OCI-LY1 (cell line): ENCODE measurements around the gene RHPN2.
"Not testable (repeated sequence)": the region's sequence is repeated elsewhere in the genome, so short reads cannot be mapped to it uniquely, and the experiment has no call there.

Experiments used
- H2AFZ ChIP-seq: fragments of 200-600 bp; sonication (generic), shearing (Covaris generic); 2 replicates; pipeline ENCODE4 v1.6.0; 2014; ENCODE audit warnings: antibody characterized with exemption, mild to moderate bottlenecking, low read length
- H3F3A ChIP-seq: fragments of 200-600 bp; sonication (generic), shearing (Covaris generic); 2 replicates; pipeline ENCODE4 v1.6.0; 2014; ENCODE audit warnings: mild to moderate bottlenecking, antibody characterized with exemption, low read length, moderate library complexity; ENCODE audit not compliant: insufficient read depth
- H3K27ac ChIP-seq: fragments of 200-600 bp; sonication (generic); 2 replicates; pipeline ENCODE4 v1.5.1; 2014; ENCODE audit warnings: low read length, mixed run types, mild to moderate bottlenecking, low read depth; ENCODE audit not compliant: poor library complexity, severe bottlenecking
- H3K27me3 ChIP-seq: fragments of 200-600 bp; sonication (generic); 2 replicates; pipeline ENCODE4 v1.6.0; 2014; ENCODE audit warnings: antibody characterized with exemption, mild to moderate bottlenecking, low read length, moderate library complexity; ENCODE audit not compliant: insufficient read depth
- H3K36me3 ChIP-seq: fragments of 200-600 bp; sonication (generic); 2 replicates; pipeline ENCODE4 v1.6.1; 2014; ENCODE audit warnings: mild to moderate bottlenecking, antibody characterized with exemption, low read length, moderate library complexity, mixed read lengths; ENCODE audit not compliant: insufficient read depth
- H3K4me1 ChIP-seq: fragments of 200-600 bp; sonication (generic); 2 replicates; pipeline ENCODE4 v1.5.1; 2014; ENCODE audit warnings: mild to moderate bottlenecking, low read length, moderate library complexity; ENCODE audit not compliant: insufficient read depth, severe bottlenecking
- H3K4me2 ChIP-seq: fragments of 200-600 bp; sonication (generic), shearing (Covaris generic); 2 replicates; pipeline ENCODE4 v1.6.1; 2014; ENCODE audit warnings: low read length
- H3K4me3 ChIP-seq: fragments of 200-600 bp; sonication (generic); 2 replicates; pipeline ENCODE4 v1.5.1; 2014; ENCODE audit warnings: low read length, low read depth, mild to moderate bottlenecking, mixed read lengths; ENCODE audit not compliant: poor library complexity, severe bottlenecking
- H3K79me2 ChIP-seq: fragments of 200-600 bp; shearing (Covaris generic); 2 replicates; pipeline ENCODE4 v1.6.1; 2016; ENCODE audit warnings: mixed run types, low read length, mixed read lengths; ENCODE audit not compliant: insufficient read depth
- H3K9ac ChIP-seq: fragments of 200-600 bp; sonication (generic), shearing (Covaris generic); 2 replicates; pipeline ENCODE4 v1.6.1; 2014; ENCODE audit warnings: mild to moderate bottlenecking, low read length, mixed read lengths
- H3K9me2 ChIP-seq: fragments of 200-600 bp; sonication (generic), shearing (Covaris generic); 2 replicates; pipeline ENCODE4 v1.6.1; 2014; ENCODE audit warnings: low read depth, mild to moderate bottlenecking, low read length, mixed read lengths
- H3K9me3 ChIP-seq: fragments of 200-600 bp; shearing (Covaris generic); 2 replicates; pipeline ENCODE4 v1.6.1; 2014; ENCODE audit warnings: low read length, mixed read lengths
- H4K20me1 ChIP-seq: fragments of 200-600 bp; sonication (generic), shearing (Covaris generic); 2 replicates; pipeline ENCODE4 v1.6.0; 2016; ENCODE audit warnings: mild to moderate bottlenecking, low read length; ENCODE audit not compliant: insufficient read depth
- EZH2 ChIP-seq: fragments of 200-600 bp; sonication (generic), shearing (Covaris generic); IDR thresholded peaks from 2 replicates; pipeline ENCODE4 v1.8.0; 2017; ENCODE audit warnings: borderline replicate concordance, mixed run types, mild to moderate bottlenecking, antibody characterized with exemption, low read length, moderate library complexity, mixed read lengths
- TF ChIP-seq, protein P1 (sequence below): fragments of 200-600 bp; sonication (generic), shearing (Covaris generic); IDR thresholded peaks from 2 replicates; pipeline ENCODE4 v1.5.1; 2017; ENCODE audit warnings: mild to moderate bottlenecking, antibody characterized with exemption, low read length, moderate library complexity, mixed read lengths

Gene RHPN2

DNA sequence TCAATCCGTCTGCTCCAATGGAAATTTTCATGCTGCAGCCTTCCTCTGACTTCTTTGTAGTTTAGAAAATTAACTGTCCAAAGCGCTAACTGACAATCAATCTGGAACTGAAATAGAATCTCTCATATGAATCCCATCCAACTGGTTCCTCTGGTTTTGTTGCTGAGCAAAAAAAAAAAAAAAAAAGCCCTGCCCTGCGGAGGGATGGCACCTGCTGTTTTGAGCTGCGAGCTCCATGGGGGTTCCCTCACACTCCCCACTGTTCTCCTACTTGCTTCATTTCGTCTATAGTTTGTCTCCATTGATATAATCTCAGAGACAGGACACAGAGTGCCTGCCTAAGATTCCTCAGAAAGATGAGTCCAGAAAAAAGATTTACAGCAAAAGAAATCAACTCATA lies 59.2 kb downstream of the RHPN2 start:
- Histone ChIP-seq H3K4me2 (no peak overlapping the region), H3K9ac (no peak overlapping the region), H3K9me3 (no peaks in the 10 kb centered on the region), H3K9me2 (no peaks in the 10 kb centered on the region), H2AFZ (no peak overlapping the region), H3F3A (no peaks in the 10 kb centered on the region), H3K4me1 (peaks cover 3% of the 10 kb centered on the region), H4K20me1 (no peaks in the 10 kb centered on the region), H3K27me3 (no peaks in the 10 kb centered on the region), H3K4me3 (no peak overlapping the region), H3K79me2 (no peaks in the 10 kb centered on the region), H3K27ac (no peak overlapping the region), H3K36me3 (0 out of 2 replicates have a peak, but pooled peaks cover 3% of the 10 kb centered on the region)
- TF ChIP-seq, protein P1, sequence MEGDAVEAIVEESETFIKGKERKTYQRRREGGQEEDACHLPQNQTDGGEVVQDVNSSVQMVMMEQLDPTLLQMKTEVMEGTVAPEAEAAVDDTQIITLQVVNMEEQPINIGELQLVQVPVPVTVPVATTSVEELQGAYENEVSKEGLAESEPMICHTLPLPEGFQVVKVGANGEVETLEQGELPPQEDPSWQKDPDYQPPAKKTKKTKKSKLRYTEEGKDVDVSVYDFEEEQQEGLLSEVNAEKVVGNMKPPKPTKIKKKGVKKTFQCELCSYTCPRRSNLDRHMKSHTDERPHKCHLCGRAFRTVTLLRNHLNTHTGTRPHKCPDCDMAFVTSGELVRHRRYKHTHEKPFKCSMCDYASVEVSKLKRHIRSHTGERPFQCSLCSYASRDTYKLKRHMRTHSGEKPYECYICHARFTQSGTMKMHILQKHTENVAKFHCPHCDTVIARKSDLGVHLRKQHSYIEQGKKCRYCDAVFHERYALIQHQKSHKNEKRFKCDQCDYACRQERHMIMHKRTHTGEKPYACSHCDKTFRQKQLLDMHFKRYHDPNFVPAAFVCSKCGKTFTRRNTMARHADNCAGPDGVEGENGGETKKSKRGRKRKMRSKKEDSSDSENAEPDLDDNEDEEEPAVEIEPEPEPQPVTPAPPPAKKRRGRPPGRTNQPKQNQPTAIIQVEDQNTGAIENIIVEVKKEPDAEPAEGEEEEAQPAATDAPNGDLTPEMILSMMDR, result no peak
- TF ChIP-seq EZH2, result no peak

DNA sequence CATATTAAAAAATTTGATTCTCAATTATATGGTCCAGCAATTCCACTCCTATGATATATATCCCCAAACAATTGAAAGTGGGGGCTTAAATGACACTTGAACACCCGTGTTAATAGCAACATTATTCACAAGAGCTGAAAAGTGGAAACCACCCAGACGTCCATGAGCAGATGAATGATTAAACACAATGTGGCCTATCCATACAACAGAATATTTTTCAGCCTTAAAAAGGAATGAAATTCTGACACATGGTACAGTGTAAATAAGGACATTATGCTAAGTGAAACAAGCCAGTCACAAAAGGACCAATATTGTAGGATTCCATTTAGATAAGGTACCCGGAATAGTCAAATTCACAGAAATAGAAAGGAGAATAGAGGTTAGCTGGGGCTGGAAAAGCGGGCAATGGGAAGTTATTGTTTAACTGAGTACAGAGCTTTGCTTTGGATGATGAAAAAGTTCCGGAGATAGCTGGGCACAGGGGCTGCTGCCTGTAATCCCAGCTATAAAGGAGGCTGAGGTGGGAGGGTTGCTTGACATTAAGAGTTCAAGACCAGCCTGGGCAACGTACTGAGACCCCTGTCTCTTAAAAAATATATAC lies 61.2 kb downstream of the RHPN2 start:
- H4K20me1 ChIP-seq, H3K4me3 ChIP-seq, H3K36me3 ChIP-seq, H3F3A ChIP-seq, H3K9me3 ChIP-seq, H3K27me3 ChIP-seq, H3K4me2 ChIP-seq, H2AFZ ChIP-seq, H3K27ac ChIP-seq, H3K79me2 ChIP-seq, H3K9me2 ChIP-seq, H3K9ac ChIP-seq, H3K4me1 ChIP-seq: not testable (repeated sequence)

DNA sequence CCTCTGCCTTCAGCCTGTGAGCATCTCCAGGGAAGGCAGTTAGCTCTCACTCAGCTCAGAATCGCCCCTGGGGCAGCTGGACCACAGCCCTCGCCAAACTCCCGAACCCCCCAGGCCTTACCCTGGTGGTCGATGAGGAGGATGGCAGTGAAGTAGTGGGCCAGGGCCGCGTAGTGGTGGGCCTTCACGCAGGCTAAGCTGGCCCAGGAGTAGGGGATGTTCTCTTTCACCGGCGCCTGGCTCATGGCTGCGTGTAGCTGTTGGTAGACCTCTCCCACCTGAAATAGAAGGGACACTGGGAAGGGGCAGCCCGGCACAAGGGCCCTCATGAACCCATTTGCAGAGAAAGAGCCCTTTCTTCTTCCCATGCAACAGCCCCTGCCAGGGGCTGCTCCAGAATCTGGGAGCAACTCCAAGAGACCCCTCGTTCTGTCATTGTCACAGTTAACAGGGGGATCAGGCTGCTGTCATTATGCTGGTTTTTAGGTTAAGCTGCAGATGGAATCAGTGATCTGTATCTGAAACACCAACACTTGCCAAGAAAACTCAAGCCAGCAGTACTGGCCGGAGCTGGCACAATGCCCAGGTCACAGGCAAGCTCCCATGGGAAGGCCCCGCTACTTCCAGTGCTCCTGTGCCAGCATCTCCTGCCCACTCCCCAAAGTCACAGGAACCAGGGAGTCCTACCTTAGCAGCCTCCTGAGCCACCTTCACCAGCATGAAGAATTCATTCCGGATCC lies 62.4 kb downstream of the RHPN2 start:
- H3K27ac ChIP-seq, H3K4me2 ChIP-seq, H3K9ac ChIP-seq, H3K27me3 ChIP-seq, H3K79me2 ChIP-seq, H3K4me1 ChIP-seq, H4K20me1 ChIP-seq, H3F3A ChIP-seq, H3K9me2 ChIP-seq, H3K36me3 ChIP-seq, H2AFZ ChIP-seq, H3K4me3 ChIP-seq, H3K9me3 ChIP-seq: not testable (repeated sequence)

DNA sequence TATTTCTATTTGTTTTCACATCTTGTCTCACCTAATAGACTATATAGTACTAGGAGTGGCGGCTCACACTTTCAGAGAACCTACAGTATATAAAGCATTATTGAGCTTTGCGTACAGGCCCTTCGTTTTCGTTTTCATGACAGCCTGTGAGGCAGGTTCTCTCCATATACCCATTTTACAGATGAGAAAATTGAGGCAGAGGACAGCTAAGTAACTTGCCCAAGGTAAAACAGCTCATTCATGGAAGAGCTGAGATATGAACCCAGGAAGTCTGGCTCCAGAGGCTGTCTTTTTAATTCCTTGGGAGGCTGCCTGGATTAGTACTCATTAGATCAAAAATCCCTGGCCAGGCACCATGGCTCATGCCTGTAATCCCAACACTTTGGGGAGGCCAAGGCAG lies 63.8 kb downstream of the RHPN2 start:
- Histone ChIP-seq H3K4me1 (peaks cover 6% of the 10 kb centered on the region), H3K9me2 (no peaks in the 10 kb centered on the region), H3K79me2 (no peaks in the 10 kb centered on the region), H3K27ac (no peak overlapping the region), H3K9ac (no peak overlapping the region), H3K4me2 (no peak overlapping the region), H3K4me3 (no peak overlapping the region), H4K20me1 (no peaks in the 10 kb centered on the region), H3K27me3 (no peaks in the 10 kb centered on the region), H3F3A (no peaks in the 10 kb centered on the region), H3K36me3 (no peaks in the 10 kb centered on the region), H2AFZ (no peak overlapping the region), H3K9me3 (no peaks in the 10 kb centered on the region)
- no peak for TF ChIP-seq EZH2
- TF ChIP-seq, protein P1, result no peak
